Measurements from ENCODE around the gene CPNE4. TPM values are rescaled to one million over a fixed set of nuclear protein-coding genes. Genes with fewer than 3 reads are reported as not detected.

Gene CPNE4
- total RNA-seq, 1 experiment from 2014 or later = 1.9 TPM

- peaks cover 2 to 3% of the 10 kb centered on the region in 2 experiments; a peak in 2 of 5 replicates for H3K9me3 Mint-ChIP-seq
- H3K4me2 ChIP-seq (ENCODE audit: insufficient read depth, insufficient read length, low read length) = no peak overlapping the region
Measured at GRCh38 chr3:131708241-131708640, 326.6 kb downstream of the CPNE4 start.

More at GRCh38 chr3:131708241-131708640, 326.6 kb downstream of the CPNE4 start:
- H3K9ac ChIP-seq (ENCODE audit: extremely low read depth, insufficient read length, low read length) = no peak overlapping the region
- H3K4me3 Mint-ChIP-seq = no peak overlapping the region
- H3K4ac ChIP-seq (ENCODE audit: low read depth, low read length) = no peak overlapping the region
- TF ChIP-seq CTCF (conservative IDR thresholded peaks at IDR 0.05) = no peak
- H3K4me1 ChIP-seq (ENCODE audit: insufficient read depth, low read length) = peaks cover 6% of the 10 kb centered on the region
- no peak overlapping the region for H2BK20ac ChIP-seq (ENCODE audit: low read depth, low read length, poor library complexity, severe bottlenecking)
- H3K27ac ChIP-seq (ENCODE audit: insufficient read length, low read depth, low read length) = no peak overlapping the region
- no peak overlapping the region for H2BK12ac ChIP-seq (ENCODE audit: insufficient read length, low read depth, low read length)
- H4K91ac ChIP-seq (ENCODE audit: insufficient read length, low read depth, low read length) = no peak overlapping the region
- no peaks in the 10 kb centered on the region for H3K79me1 ChIP-seq (ENCODE audit: insufficient read depth, low read depth, low read length, poor library complexity, severe bottlenecking)
- H2BK120ac ChIP-seq (ENCODE audit: low read depth, low read length, poor library complexity, severe bottlenecking) = no peak overlapping the region
- H3K14ac ChIP-seq (ENCODE audit: insufficient read depth, low read length) = no peak overlapping the region
- H3K23me2 ChIP-seq (ENCODE audit: insufficient read length, low read depth, low read length, poor library complexity, severe bottlenecking) = no peaks in the 10 kb centered on the region
- no peak overlapping the region for H3K23ac ChIP-seq (ENCODE audit: insufficient read length, low read depth, low read length)
- no peak overlapping the region for H2BK5ac ChIP-seq (ENCODE audit: insufficient read length, low read length)
- no peak overlapping the region for H3K56ac ChIP-seq (ENCODE audit: insufficient read length, low read depth, low read length)
- DNase-seq = no peak
- no peak overlapping the region for H3K18ac ChIP-seq (ENCODE audit: insufficient read length, low read depth, low read length)
- peaks cover 26% of the 10 kb centered on the region in 2 experiments for H3K4me1 Mint-ChIP-seq
- no peaks in the 10 kb centered on the region for H3K27me3 ChIP-seq (ENCODE audit: insufficient read depth, low read length)
- no peaks in the 10 kb centered on the region; the same call in none of the 2 replicates for H3K27me3 Mint-ChIP-seq (ENCODE audit: low read depth)
- H3K27ac Mint-ChIP-seq = no peak overlapping the region; a peak in 2 of 7 replicates
- no peaks in the 10 kb centered on the region for H3K79me2 ChIP-seq (ENCODE audit: insufficient read depth, low read length)
- H3K9me3 ChIP-seq (ENCODE audit: control insufficient read depth, low read depth, low read length) = no peaks in the 10 kb centered on the region
- H2AFZ ChIP-seq (ENCODE audit: low read length) = no peak overlapping the region
- no peak overlapping the region for H4K8ac ChIP-seq (replicated peaks; ENCODE audit: insufficient read length, low read depth, low read length)
- no peak overlapping the region for H2BK15ac ChIP-seq (ENCODE audit: low read depth, low read length)
- H4K5ac ChIP-seq (ENCODE audit: insufficient read length, low read depth, low read length) = no peak overlapping the region
- H3T11ph ChIP-seq (ENCODE audit: low read length) = no peak overlapping the region
- H3K36me3 Mint-ChIP-seq (ENCODE audit: insufficient read depth in 1 of 3, low read depth in 3 of 3) = no peaks in the 10 kb centered on the region; a peak in 1 of 7 replicates
- no peak overlapping the region for H2AK5ac ChIP-seq (ENCODE audit: insufficient read length, low read length)
- no peaks in the 10 kb centered on the region for H4K20me1 ChIP-seq (ENCODE audit: control insufficient read depth, insufficient read depth, insufficient read length)
